Mucosa of rectum (tissue), 2 donors: ENCODE data around the gene CNTNAP4.

ENCODE experiments used
- H3K27ac ChIP-seq, 2 donors: one replicate each; pipeline ENCODE4 v1.7.0; 2013; ENCODE audit warnings: inconsistent platforms in 2 of 2, low read depth in 2 of 2, low read length in 2 of 2
- H3K27me3 ChIP-seq, 2 donors: one replicate each; pipeline ENCODE4 v1.7.0; 2013; ENCODE audit warnings: low read length in 2 of 2; ENCODE audit not compliant: control insufficient read depth in 2 of 2, insufficient read depth in 2 of 2
- H3K36me3 ChIP-seq, 2 donors: one replicate each; pipeline ENCODE4 v1.7.0; 2013; ENCODE audit warnings: low read length in 2 of 2; ENCODE audit not compliant: control insufficient read depth in 2 of 2, insufficient read depth in 2 of 2
- H3K4me1 ChIP-seq, 2 donors: one replicate each; pipeline ENCODE4 v1.7.0; 2013; ENCODE audit warnings: low read length in 2 of 2, mild to moderate bottlenecking in 1 of 2; ENCODE audit not compliant: control insufficient read depth in 2 of 2, insufficient read depth in 2 of 2
- H3K4me3 ChIP-seq, 2 donors: one replicate each; pipeline ENCODE4 v1.7.0; 2013; ENCODE audit warnings: low read length in 2 of 2
- H3K9ac ChIP-seq, 2 donors: one replicate each; pipeline ENCODE4 v1.7.0; 2013; ENCODE audit warnings: low read length in 2 of 2, low read depth in 1 of 2, mild to moderate bottlenecking in 1 of 2
- H3K9me3 ChIP-seq, 2 donors: one replicate each; pipeline ENCODE4 v1.7.0; 2013; ENCODE audit warnings: low read length in 2 of 2; ENCODE audit not compliant: control insufficient read depth in 2 of 2
- donor health status: healthy.
- donor health status: Normal muscosa, but diverticular disease.

Gene CNTNAP4

DNA sequence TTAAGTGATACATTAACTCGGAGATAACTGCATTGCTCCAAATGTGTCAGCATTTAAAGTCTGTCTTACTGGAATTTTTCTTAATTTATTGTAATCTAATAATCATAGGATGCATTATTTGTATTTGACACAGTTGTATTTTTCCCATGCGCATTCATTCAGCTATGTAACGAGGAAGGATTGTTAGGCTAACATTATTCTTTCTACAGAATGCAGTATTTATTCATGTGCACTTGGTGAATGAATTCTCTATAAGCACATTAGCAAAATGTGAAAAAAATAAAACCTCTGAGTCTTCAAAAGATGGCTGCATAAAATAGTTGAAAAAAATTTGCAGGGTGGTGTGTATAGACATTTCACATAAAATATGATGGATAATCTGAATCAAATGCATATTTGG, 168.6 kb downstream of the CNTNAP4 start:
- H3K4me3 ChIP-seq, result no peak overlapping the region
- no peaks in the 10 kb centered on the region for H3K9me3 ChIP-seq
- H3K9ac ChIP-seq, result no peak overlapping the region
- no peak overlapping the region for H3K27ac ChIP-seq
- H3K4me1 ChIP-seq, result no peaks in the 10 kb centered on the region
- no peaks in the 10 kb centered on the region for H3K36me3 ChIP-seq
- H3K27me3 ChIP-seq, result no peaks in the 10 kb centered on the region

DNA sequence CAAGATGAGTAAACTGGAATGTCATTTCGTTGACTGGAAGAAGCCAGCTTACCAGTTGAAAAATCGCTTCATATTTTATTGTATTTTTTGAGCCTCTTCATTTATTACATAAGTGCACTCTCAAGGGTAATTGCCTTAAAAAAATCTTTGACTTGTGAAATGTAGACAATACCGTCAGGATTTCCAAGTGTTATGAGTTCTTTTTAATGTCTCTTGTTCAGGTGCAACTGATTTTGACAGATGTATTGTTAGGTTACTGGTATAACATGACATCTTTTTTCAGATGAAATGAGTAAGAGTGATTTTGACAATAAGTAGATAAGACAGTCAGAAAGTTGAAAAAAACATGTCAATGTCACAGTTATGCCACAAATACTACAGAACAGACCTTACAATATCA, 169.1 kb downstream of the CNTNAP4 start:
- Histone ChIP-seq H3K9me3 (no peaks in the 10 kb centered on the region), H3K27ac (no peak overlapping the region)

DNA sequence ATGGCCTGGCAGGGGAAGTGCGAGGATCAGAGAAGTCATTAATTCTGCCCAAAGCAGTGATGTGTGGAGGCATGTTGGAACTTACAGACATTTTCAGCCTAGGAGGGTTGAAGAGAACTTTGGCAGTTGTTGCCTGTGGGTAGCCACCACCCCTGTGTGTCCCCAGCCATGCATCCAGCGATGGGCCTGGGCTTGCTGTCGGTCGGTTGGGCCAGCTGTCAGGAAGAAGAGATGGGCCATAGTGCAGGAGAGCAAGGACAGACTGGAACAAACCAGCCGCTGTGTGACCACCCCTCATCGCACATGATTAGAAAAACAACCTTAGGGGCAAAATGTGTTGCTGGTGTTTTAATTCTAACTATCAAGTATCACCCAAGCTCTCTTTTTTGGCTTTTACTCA, 173.7 kb downstream of the CNTNAP4 start:
- Histone ChIP-seq H3K9me3 (no peaks in the 10 kb centered on the region), H3K36me3 (no peaks in the 10 kb centered on the region), H3K9ac (no peak overlapping the region), H3K27ac (no peak overlapping the region), H3K4me3 (no peak overlapping the region), H3K4me1 (no peaks in the 10 kb centered on the region), H3K27me3 (no peaks in the 10 kb centered on the region)

More for the DNA sequence above, 169.1 kb downstream of the CNTNAP4 start:
- Histone ChIP-seq H3K27me3 (no peaks in the 10 kb centered on the region), H3K4me3 (no peak overlapping the region), H3K36me3 (no peaks in the 10 kb centered on the region), H3K4me1 (no peaks in the 10 kb centered on the region), H3K9ac (no peak overlapping the region)

DNA sequence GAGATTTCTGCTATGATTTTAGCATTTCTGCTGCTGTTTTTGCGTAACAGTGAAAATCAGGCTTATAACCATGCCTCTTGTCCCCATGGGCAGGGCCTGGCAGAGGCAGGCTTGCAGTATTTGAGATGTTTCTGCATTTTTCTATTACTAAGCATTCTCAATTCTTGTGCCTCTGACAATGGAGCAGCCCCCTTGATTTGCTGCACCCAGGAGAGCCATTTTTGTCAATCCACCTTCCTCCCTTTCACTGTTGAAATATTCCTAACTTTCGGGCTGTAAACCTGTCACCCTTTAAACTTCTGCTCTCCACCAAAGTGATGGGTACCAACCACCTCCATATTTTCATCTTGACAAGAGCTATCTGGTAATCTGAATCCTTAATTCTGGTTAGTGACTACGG, 178.1 kb downstream of the CNTNAP4 start:
- no peaks in the 10 kb centered on the region for H3K27me3 ChIP-seq
- no peak overlapping the region for H3K4me3 ChIP-seq
- H3K9me3 ChIP-seq, result no peaks in the 10 kb centered on the region
- no peaks in the 10 kb centered on the region for H3K36me3 ChIP-seq
- no peak overlapping the region for H3K27ac ChIP-seq
- H3K4me1 ChIP-seq, result no peaks in the 10 kb centered on the region
- H3K9ac ChIP-seq, result no peak overlapping the region

DNA sequence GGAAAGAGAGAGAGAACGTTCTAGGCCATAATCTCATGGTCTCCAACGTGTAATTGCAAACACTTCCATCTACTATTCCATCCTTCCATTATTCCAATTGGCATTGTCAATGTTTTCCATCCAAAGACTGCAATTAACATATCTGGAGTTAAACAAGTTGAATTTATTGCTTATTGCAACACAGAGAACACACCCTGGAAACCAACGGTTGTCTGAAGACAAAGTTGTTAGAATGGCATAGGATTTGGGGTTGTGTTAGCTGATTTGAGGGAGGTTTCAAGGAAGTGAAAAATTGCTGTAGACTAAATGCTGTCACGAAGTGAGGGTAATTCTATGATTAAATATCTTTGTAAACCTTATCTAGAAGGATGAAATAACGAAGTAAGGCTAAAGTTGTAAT, 178.8 kb downstream of the CNTNAP4 start:
- Histone ChIP-seq H3K9ac (no peak overlapping the region), H3K36me3 (no peaks in the 10 kb centered on the region), H3K27me3 (no peaks in the 10 kb centered on the region), H3K4me3 (no peak overlapping the region), H3K27ac (no peak overlapping the region), H3K4me1 (no peaks in the 10 kb centered on the region), H3K9me3 (no peaks in the 10 kb centered on the region)

DNA sequence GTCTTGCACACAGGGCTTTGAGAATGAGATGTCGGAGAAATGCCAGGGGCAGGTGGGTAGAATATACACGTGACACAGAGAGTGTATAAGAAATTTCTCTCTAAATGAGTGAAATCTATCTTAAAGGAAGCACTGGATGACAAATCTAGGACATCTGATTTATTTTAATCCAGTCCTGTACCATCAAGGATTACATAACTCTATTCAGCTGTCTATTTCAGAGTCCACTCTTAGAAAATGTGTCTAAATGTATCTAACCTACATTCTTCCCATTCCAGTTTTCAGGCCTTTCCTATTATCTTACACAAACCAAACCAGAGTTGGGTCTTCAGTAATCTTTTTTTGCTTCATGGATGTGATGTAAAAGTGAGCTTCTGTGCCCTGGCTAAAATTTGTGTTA, 181.9 kb downstream of the CNTNAP4 start:
- Histone ChIP-seq H3K9me3 (no peaks in the 10 kb centered on the region), H3K36me3 (no peaks in the 10 kb centered on the region), H3K4me1 (no peaks in the 10 kb centered on the region), H3K4me3 (no peak overlapping the region), H3K27ac (no peak overlapping the region), H3K9ac (no peak overlapping the region), H3K27me3 (no peaks in the 10 kb centered on the region)

DNA sequence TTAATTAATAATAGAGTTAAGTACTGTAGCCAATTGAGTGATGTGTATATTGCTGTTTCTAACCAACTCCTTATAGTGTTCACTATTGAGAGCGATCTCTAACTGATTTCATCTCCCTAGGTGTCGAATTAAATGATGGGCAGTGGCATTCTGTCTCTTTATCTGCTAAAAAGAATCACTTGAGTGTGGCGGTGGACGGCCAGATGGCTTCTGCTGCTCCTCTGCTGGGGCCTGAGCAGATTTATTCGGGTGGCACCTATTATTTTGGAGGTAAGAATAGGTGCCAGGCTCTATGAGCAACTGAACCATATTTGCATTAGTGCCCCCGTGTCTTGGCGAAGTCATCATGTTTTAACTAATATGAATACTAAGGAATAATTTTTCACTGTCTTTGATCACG, 184.6 kb downstream of the CNTNAP4 start:
- no peaks in the 10 kb centered on the region for H3K4me1 ChIP-seq
- H3K4me3 ChIP-seq, result no peak overlapping the region
- no peak overlapping the region for H3K27ac ChIP-seq
- no peak overlapping the region for H3K9ac ChIP-seq
- H3K27me3 ChIP-seq, result no peaks in the 10 kb centered on the region
- no peaks in the 10 kb centered on the region for H3K36me3 ChIP-seq
- H3K9me3 ChIP-seq, result no peaks in the 10 kb centered on the region

DNA sequence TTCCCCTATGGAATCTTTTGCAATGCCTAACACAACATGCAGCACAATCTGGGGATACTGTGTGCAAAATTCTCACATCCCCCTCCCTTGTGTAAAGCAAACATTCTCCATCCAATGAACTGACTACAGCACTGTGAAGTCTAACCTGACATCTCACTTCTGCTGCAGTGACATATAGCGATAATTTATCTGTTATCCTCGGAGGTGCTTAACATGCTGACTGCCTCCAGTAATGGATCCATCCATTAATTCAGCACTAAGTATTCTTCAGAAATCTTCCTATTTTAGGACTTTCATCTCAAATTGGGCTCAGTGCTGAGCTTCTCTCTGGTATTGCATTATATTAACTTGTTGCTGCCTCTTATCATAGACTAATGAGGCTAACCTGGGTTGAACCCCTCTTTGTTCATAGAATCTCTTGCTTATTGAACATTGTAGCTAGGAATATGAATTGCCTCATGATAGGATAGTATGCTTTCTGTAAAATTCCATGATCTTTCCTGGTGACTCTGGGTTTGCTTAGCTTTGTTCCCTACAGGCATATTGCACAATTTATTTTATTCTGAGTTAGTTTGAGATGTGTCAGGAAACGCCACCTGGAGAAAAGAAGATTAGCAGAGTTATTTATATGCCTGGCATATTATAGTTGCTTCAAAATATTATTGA, 187.9 kb downstream of the CNTNAP4 start:
- no peaks in the 10 kb centered on the region for H3K9me3 ChIP-seq

DNA sequence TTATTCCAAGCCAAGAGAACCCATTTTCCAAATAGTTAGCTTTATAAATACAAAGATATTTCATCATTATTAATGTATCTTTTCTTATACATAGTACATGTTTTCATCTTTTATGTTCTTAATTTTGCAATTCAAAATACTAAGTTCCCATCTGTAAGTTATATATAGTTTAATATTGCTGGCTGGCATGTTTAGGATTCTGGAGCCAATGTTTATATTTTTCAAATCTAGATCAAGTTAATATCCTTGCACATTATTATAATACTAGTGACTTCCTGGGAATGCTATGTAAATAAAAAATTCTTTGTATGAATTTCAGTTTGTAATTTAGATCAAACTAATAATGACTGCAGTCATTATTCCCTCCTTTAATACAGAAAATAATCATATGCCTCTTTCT, 189.7 kb downstream of the CNTNAP4 start:
- no peaks in the 10 kb centered on the region for H3K27me3 ChIP-seq
- no peak overlapping the region for H3K27ac ChIP-seq
- no peaks in the 10 kb centered on the region for H3K4me1 ChIP-seq
- no peaks in the 10 kb centered on the region for H3K36me3 ChIP-seq
- H3K4me3 ChIP-seq, result no peak overlapping the region
- no peak overlapping the region for H3K9ac ChIP-seq
- no peaks in the 10 kb centered on the region for H3K9me3 ChIP-seq

More for the DNA sequence above, 187.9 kb downstream of the CNTNAP4 start:
- H3K27me3 ChIP-seq, result no peaks in the 10 kb centered on the region
- H3K27ac ChIP-seq, result no peak overlapping the region
- no peaks in the 10 kb centered on the region for H3K4me1 ChIP-seq
- no peaks in the 10 kb centered on the region for H3K36me3 ChIP-seq
- H3K4me3 ChIP-seq, result no peak overlapping the region
- H3K9ac ChIP-seq, result no peak overlapping the region

DNA sequence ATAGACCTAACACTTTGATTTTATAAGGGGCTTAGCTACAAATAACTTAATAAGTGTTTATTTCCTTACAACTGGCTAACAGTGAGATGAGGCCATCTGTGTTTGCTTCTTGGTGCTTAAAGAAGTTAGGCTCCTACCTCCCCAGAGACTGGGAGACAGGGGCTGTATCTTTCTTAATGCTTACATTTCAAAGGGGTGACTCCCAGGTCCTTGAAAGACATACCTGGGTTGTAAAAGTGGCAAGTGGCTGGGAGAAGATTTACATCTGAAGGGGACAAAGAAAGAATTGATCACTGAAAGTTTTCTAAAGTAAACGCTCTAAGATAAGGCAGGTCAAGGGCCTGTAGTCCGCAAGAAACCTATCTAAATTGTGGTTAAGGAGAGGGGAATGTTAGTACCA, 196.8 kb downstream of the CNTNAP4 start:
- Histone ChIP-seq H3K4me3 (no peak overlapping the region), H3K9ac (no peak overlapping the region), H3K27ac (no peak overlapping the region), H3K27me3 (no peaks in the 10 kb centered on the region), H3K36me3 (no peaks in the 10 kb centered on the region), H3K9me3 (no peaks in the 10 kb centered on the region), H3K4me1 (no peaks in the 10 kb centered on the region)

DNA sequence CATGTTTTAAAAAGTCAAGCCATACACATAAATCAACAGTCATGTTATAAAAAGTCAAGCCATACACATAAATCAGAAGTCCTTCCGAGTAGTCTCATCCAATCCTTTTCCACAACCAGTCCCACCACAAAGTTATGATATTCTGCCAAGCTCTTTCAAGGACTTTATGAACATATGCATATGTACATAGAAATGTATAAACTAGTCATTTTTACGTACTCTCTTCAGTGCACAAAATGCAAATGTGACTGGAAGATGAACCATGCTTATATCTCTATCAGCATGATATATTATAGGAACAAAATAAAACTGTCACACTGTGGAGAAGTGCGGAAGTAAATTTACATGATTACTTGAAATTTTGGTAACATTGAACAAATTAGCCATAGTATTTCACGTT, 200.9 kb downstream of the CNTNAP4 start:
- Histone ChIP-seq H3K4me1 (no peaks in the 10 kb centered on the region), H3K27ac (no peak overlapping the region), H3K4me3 (no peak overlapping the region), H3K9me3 (no peaks in the 10 kb centered on the region), H3K36me3 (no peaks in the 10 kb centered on the region), H3K27me3 (no peaks in the 10 kb centered on the region), H3K9ac (no peak overlapping the region)
